ENCODE results near the gene BRME1. TPM values are rescaled to one million over a fixed set of nuclear protein-coding genes. Genes with fewer than 3 reads are reported as not detected.

Gene BRME1
- total and polyA plus RNA-seq, 5 donors from 2014 or later: 0.24 to 1.7 (median 0.58) TPM; not detected in 1

DNA sequence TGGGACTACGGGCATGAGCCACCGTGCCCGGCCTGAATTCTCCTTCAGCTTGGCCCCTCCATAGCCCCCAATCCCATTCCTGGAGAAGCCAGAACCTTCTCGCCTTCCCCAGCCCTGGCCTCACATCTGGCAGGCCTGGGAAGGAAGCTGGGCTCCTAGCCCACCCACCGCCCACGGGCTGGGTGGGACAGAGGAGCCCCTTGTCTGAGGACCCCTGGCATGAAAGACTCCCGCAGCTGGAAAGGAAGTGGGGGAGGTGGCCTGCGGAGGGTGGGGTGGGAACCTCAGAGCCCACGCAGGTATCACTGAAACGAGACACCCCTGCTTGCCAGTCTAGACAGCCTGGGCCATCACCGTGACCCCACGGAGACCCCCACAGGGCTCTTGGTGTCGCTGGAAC, 36.6 kb downstream of the BRME1 start:
- H3K4me3 ChIP-seq (ENCODE audit: low read depth, low read length): no peak overlapping the region
- Mint-ChIP-seq H3K27ac (no peak overlapping the region), H3K4me1 (peaks cover 3 to 21% (median 12%) of the 10 kb centered on the region in 4 donors), H3K4me3 (no peak overlapping the region), H3K27me3 (peaks cover 41% of the 10 kb centered on the region), H3K36me3 (no peaks in the 10 kb centered on the region), H3K9me3 (peaks cover 0 to 1% (median 0%) of the 10 kb centered on the region in 7 donors)
- peaks cover 14% of the 10 kb centered on the region for H3K27me3 ChIP-seq (ENCODE audit: control insufficient read depth, insufficient read depth, low read length)
- H3K9me3 ChIP-seq (ENCODE audit: control insufficient read depth in 2 of 2, low read length in 2 of 2): no peaks in the 10 kb centered on the region
- H3K27ac ChIP-seq (ENCODE audit: insufficient read depth, low read length, poor library complexity, severe bottlenecking): no peak overlapping the region
- peaks cover 22% of the 10 kb centered on the region for H3K4me1 ChIP-seq (ENCODE audit: control insufficient read depth, insufficient read depth, low read length, poor library complexity, severe bottlenecking)
- ATAC-seq (ENCODE audit: low read depth in 2 of 2): no peak
- no peaks in the 10 kb centered on the region for H3K36me3 ChIP-seq (ENCODE audit: control insufficient read depth, insufficient read depth, low read length)
- no peak for DNase-seq

DNA sequence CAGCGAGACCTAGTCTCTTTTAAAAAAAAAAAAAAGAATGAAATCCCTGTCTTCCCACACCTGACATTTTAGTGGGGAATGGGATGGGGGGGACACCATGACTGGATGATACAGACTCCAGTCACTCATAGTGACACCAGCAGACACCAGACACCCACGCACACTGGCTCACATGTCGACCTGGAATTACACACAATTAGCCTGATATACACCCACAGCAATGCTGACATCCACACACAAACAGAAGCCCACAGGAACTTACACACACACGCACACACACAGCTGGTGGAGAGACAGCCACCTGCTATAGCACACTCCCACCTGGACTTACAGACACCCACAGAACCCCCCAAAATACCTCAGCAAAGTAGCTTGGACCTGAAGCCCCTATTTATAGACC, 37.3 kb downstream of the BRME1 start:
- peaks cover 18% of the 10 kb centered on the region for H3K27me3 ChIP-seq (ENCODE audit: control insufficient read depth, insufficient read depth, low read length)
- no peak for ATAC-seq (ENCODE audit: low read depth in 2 of 2)
- H3K9me3 ChIP-seq (ENCODE audit: control insufficient read depth in 2 of 2, low read length in 2 of 2): no peaks in the 10 kb centered on the region
- peaks cover 6 to 26% (median 17%) of the 10 kb centered on the region in 4 donors for H3K4me1 Mint-ChIP-seq
- no peaks in the 10 kb centered on the region for H3K36me3 ChIP-seq (ENCODE audit: control insufficient read depth, insufficient read depth, low read length)
- H3K4me1 ChIP-seq (ENCODE audit: control insufficient read depth, insufficient read depth, low read length, poor library complexity, severe bottlenecking): peaks cover 27% of the 10 kb centered on the region
- H3K4me3 ChIP-seq (ENCODE audit: low read depth, low read length): no peak overlapping the region
- H3K27ac ChIP-seq (ENCODE audit: insufficient read depth, low read length, poor library complexity, severe bottlenecking): no peak overlapping the region
- no peak overlapping the region for H3K27ac Mint-ChIP-seq
- no peak overlapping the region for H3K4me3 Mint-ChIP-seq
- H3K36me3 Mint-ChIP-seq: no peaks in the 10 kb centered on the region
- no peak for DNase-seq
- H3K9me3 Mint-ChIP-seq: peaks cover 0 to 1% (median 0%) of the 10 kb centered on the region in 7 donors
- H3K27me3 Mint-ChIP-seq: peaks cover 44% of the 10 kb centered on the region

DNA sequence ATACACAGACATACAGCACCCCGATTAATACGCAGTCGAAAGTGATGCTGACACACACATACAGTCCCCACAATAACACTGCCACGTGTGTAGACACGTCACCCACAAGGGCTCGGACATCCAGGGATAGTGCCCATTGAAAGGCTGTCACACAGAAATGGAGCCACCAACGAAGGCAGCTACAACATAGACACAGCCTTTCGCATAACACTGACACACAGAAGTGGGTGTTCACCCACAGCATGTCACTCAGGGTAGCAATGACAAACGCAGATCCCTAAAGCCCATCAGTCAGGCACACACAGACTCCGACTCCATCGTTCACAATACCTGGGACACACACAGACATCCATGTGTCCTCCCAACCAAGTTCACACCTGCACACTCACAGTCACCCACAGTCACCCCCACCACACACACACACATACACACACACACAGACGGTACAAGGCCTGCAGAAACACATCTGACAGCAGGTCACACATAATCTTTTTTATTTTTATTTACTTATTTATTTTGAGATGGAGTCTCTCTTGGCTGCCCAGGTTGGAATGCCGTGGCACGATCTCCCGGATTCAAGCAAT, 39.4 kb downstream of the BRME1 start:
- ATAC-seq (ENCODE audit: low read depth in 2 of 2): no peak
- Mint-ChIP-seq H3K27me3 (peaks cover 45% of the 10 kb centered on the region), H3K4me1 (peaks cover 6 to 35% (median 22%) of the 10 kb centered on the region in 4 donors), H3K36me3 (no peaks in the 10 kb centered on the region), H3K4me3 (peak overlapping the region; percentile 78 to 91 (median 80)), H3K27ac (peak overlapping the region in 1 of 3 donors; percentile 14), H3K9me3 (peaks cover 0 to 1% (median 0%) of the 10 kb centered on the region in 7 donors)
- DNase-seq: no peak
- Histone ChIP-seq H3K36me3 (ENCODE audit: control insufficient read depth, insufficient read depth, low read length) (no peaks in the 10 kb centered on the region), H3K27me3 (ENCODE audit: control insufficient read depth, insufficient read depth, low read length) (peaks cover 18% of the 10 kb centered on the region), H3K9me3 (ENCODE audit: control insufficient read depth in 2 of 2, low read length in 2 of 2) (no peaks in the 10 kb centered on the region), H3K27ac (ENCODE audit: insufficient read depth, low read length, poor library complexity, severe bottlenecking) (no peak overlapping the region), H3K4me3 (ENCODE audit: low read depth, low read length) (peak overlapping the region; percentile 19), H3K4me1 (ENCODE audit: control insufficient read depth, insufficient read depth, low read length, poor library complexity, severe bottlenecking) (peaks cover 23% of the 10 kb centered on the region)

DNA sequence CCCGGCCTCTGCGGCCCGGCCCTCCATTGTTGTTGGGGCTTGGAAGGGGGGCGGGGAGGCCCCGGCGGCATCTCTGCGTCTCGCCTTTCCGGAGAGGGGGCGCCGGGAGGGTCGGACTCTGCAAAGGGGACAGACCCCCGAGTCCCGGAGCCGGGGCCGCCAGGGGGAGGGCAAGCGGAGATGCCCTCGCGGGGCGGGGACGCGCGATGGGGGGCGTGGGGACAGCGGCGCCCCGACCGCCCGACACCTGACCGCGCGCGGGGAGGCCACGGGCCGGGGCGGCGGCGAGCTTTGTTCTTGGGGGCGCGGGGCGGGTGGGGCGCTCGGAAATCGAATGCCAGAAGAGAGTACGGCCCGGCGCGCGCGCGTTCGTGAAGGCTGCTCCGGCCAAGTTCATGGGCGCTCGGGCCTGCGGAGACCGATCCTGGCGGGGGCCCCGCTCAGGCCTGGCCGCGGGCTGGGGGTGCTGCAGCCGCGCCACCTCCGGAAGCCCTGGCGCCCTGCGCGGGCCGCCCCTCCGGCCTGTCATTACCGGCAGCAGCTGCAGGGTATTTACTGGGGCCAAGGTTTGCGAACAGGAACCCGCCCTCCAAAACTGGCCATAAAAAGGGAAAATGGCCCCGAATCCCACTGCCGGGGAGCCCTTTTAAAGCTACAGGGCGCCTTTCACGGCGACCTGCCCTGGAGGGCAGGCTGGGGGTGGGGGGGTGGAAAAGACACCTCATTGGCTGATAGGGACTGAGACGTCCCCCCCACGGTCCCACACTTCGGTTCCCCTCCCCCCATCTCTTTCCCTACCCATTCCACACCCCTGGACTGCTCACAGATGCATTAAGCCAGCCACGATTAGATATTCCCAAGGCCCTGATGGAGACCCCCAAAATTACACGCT, 40.1 kb downstream of the BRME1 start:
- Histone ChIP-seq H3K4me1 (ENCODE audit: control insufficient read depth, insufficient read depth, low read length, poor library complexity, severe bottlenecking) (peaks cover 27% of the 10 kb centered on the region), H3K27ac (ENCODE audit: insufficient read depth, low read length, poor library complexity, severe bottlenecking) (no peak overlapping the region), H3K36me3 (ENCODE audit: control insufficient read depth, insufficient read depth, low read length) (no peaks in the 10 kb centered on the region), H3K9me3 (ENCODE audit: control insufficient read depth in 2 of 2, low read length in 2 of 2) (no peaks in the 10 kb centered on the region), H3K27me3 (ENCODE audit: control insufficient read depth, insufficient read depth, low read length) (peaks cover 18% of the 10 kb centered on the region), H3K4me3 (ENCODE audit: low read depth, low read length) (peak overlapping the region; percentile 19)
- Mint-ChIP-seq H3K4me3 (peak overlapping the region; percentile 78 to 91 (median 80)), H3K9me3 (peaks cover 0 to 1% (median 0%) of the 10 kb centered on the region in 7 donors), H3K27ac (peak overlapping the region in 1 of 3 donors; percentile 14), H3K27me3 (peaks cover 40% of the 10 kb centered on the region), H3K4me1 (peaks cover 6 to 43% (median 25%) of the 10 kb centered on the region in 4 donors), H3K36me3 (no peaks in the 10 kb centered on the region)
- DNase-seq: peak in 1 of 3 donors; percentile 14
- no peak for ATAC-seq (ENCODE audit: low read depth in 2 of 2)

DNA sequence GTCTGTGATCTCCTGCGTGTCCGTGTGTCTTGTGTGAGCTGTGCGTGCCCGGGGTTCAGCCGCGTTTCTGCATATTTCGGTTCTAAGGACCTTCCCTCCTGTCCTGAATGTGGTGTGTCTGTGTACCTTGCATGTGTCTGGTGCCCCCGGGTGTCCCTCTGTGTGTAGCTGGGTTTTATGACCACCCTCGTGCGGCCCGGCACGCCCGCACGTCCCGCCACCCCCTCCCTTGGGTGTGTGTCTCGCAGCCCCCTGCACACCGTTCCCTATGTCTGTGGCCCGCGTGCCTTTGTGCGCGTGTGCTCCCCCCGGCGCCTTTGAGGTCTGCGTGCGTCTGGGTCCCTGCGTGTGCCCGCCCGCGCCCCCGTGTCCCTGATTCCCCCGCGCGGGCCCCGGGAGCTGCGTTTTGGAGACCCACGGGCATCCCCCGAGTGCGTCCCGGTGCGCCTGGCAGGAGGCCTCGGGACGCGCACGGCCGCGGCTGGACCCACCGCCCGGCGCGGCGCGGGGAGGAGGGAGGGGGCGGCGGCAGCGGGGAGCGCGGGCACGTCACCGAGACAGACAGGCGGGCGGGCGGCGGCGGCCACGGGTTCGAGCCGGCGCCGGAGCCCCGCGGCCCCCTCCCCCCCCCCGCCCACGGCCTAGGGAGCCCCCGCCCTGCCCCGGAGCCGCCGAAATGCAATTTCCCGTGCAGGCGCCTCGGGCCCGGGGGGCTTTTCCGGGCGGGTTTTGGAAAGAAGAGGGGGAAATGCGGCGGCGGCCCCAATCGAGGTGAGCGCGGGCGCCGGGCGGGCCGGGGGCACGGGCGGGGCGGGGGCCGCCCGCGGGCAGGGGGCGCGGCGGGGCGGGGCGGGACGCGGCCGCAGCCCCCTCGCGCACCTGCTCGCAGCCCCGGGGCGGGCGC, 41.0 kb downstream of the BRME1 start:
- Mint-ChIP-seq H3K36me3 (no peaks in the 10 kb centered on the region), H3K9me3 (peaks cover 0 to 1% (median 0%) of the 10 kb centered on the region in 7 donors), H3K27ac (peak overlapping the region in 2 of 3 donors; percentile 73 to 95), H3K4me1 (peaks cover 6 to 47% (median 27%) of the 10 kb centered on the region in 4 donors), H3K27me3 (peaks cover 38% of the 10 kb centered on the region), H3K4me3 (peak overlapping the region; percentile 81 to 87 (median 83))
- no peaks in the 10 kb centered on the region for H3K36me3 ChIP-seq (ENCODE audit: control insufficient read depth, insufficient read depth, low read length)
- DNase-seq (no peak), ATAC-seq (ENCODE audit: low read depth in 2 of 2) (no peak)
- H3K27ac ChIP-seq (ENCODE audit: insufficient read depth, low read length, poor library complexity, severe bottlenecking): no peak overlapping the region
- no peak overlapping the region for H3K4me3 ChIP-seq (ENCODE audit: low read depth, low read length)
- peaks cover 18% of the 10 kb centered on the region for H3K27me3 ChIP-seq (ENCODE audit: control insufficient read depth, insufficient read depth, low read length)
- no peaks in the 10 kb centered on the region for H3K9me3 ChIP-seq (ENCODE audit: control insufficient read depth in 2 of 2, low read length in 2 of 2)
- H3K4me1 ChIP-seq (ENCODE audit: control insufficient read depth, insufficient read depth, low read length, poor library complexity, severe bottlenecking): peaks cover 27% of the 10 kb centered on the region

DNA sequence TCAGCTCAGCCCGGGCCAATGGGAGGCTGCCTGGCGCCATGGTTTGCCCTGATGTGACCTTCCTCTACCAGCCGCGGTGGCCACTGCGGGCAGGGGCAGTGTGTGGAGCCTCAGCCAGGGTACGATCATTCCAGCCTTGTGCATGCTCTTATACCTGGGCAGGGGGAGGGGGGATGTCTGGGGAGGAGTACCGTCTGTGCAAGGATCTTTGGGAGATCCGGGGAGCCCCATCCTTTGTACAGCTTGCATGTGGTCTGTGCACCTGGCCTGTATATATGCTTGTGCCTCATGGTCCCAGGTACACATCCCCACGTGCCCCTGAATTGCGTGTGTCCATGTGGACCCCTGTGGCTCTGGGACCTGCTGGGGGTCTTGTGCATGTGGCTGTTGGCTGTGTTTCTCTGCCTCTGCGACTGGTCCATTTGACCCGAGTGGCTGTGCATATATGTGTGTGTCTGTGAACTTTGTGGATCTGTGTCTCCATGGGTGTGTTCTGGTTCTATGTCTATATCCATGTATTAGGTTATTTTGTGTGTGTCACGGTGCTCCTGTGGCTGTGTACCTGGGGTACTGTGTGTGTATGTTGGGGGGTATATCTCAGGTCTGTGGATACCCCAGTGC, 41.8 kb downstream of the BRME1 start:
- no peak overlapping the region for H3K27ac ChIP-seq (ENCODE audit: insufficient read depth, low read length, poor library complexity, severe bottlenecking)
- DNase-seq (no peak), ATAC-seq (ENCODE audit: low read depth in 2 of 2) (no peak)
- peaks cover 38% of the 10 kb centered on the region for H3K27me3 Mint-ChIP-seq
- peak overlapping the region in 2 of 3 donors; percentile 73 to 95 for H3K27ac Mint-ChIP-seq
- peaks cover 0 to 1% (median 0%) of the 10 kb centered on the region in 7 donors for H3K9me3 Mint-ChIP-seq
- no peak overlapping the region for H3K4me3 ChIP-seq (ENCODE audit: low read depth, low read length)
- H3K4me1 ChIP-seq (ENCODE audit: control insufficient read depth, insufficient read depth, low read length, poor library complexity, severe bottlenecking): peaks cover 27% of the 10 kb centered on the region
- H3K36me3 ChIP-seq (ENCODE audit: control insufficient read depth, insufficient read depth, low read length): no peaks in the 10 kb centered on the region
- H3K27me3 ChIP-seq (ENCODE audit: control insufficient read depth, insufficient read depth, low read length): peaks cover 18% of the 10 kb centered on the region
- H3K4me3 Mint-ChIP-seq: peak overlapping the region; percentile 81 to 87 (median 83)
- peaks cover 6 to 51% (median 29%) of the 10 kb centered on the region in 4 donors for H3K4me1 Mint-ChIP-seq
- H3K36me3 Mint-ChIP-seq: peaks cover 4% of the 10 kb centered on the region
- no peaks in the 10 kb centered on the region for H3K9me3 ChIP-seq (ENCODE audit: control insufficient read depth in 2 of 2, low read length in 2 of 2)
